HFF-Myc (cell line): ENCODE measurements around the gene ESPNL.
"Not testable (repeated sequence)": the region's sequence is repeated elsewhere in the genome, so short reads cannot be mapped to it uniquely, and the experiment has no call there.

Experiments
- DNase-seq: peaks from one replicate; pipeline ENCODE4 v3.0.0-alpha.2; 2011; ENCODE audit warnings: low read depth; ENCODE audit errors: extremely low read depth
- H3K4me3 ChIP-seq: replicated peaks from 2 replicates; pipeline ENCODE4 v1.5.1; 2011; ENCODE audit warnings: low read depth, mild to moderate bottlenecking, control low read depth, low read length
- CTCF ChIP-seq: IDR thresholded peaks from 2 replicates; pipeline ENCODE4 v1.5.1; 2012; ENCODE audit warnings: mild to moderate bottlenecking, low read depth, low read length, control low read depth; ENCODE audit errors: missing control alignments

The ESPNL gene

GRCh38 chr2:238108423-238109183 is 8.5 kb downstream of the ESPNL start:
- DNase-seq: no peak
- H3K4me3 ChIP-seq: no peak overlapping the region
- no peak for TF ChIP-seq CTCF

- no peak for TF ChIP-seq CTCF
- no peak overlapping the region for H3K4me3 ChIP-seq
- DNase-seq: no peak
Measured at GRCh38 chr2:238113611-238114010, 13.5 kb downstream of the ESPNL start.

- H3K4me3 ChIP-seq: no peak overlapping the region
- no peak for DNase-seq
- TF ChIP-seq CTCF: no peak
Measured at GRCh38 chr2:238114331-238114841, 14.2 kb downstream of the ESPNL start.

GRCh38 chr2:238114851-238115660 is 14.9 kb downstream of the ESPNL start:
- no peak overlapping the region for H3K4me3 ChIP-seq
- TF ChIP-seq CTCF: no peak

GRCh38 chr2:238115709-238116108 is 15.6 kb downstream of the ESPNL start:
- DNase-seq, H3K4me3 ChIP-seq: not testable (repeated sequence)

More at GRCh38 chr2:238114851-238115660, 14.9 kb downstream of the ESPNL start:
- DNase-seq: no peak

- no peak for TF ChIP-seq CTCF
- no peak overlapping the region for H3K4me3 ChIP-seq
- DNase-seq: no peak
Measured at GRCh38 chr2:238116298-238117198, 16.4 kb downstream of the ESPNL start.
